Endometrial microvascular endothelial cells (primary cell): ENCODE data around the gene GPX4. TPM values are rescaled to one million over a fixed set of nuclear protein-coding genes. Genes with fewer than 3 reads are reported as not detected.

ENCODE experiments used
- in situ Hi-C: cut with HindIII; loops from 2 replicates; pipeline ENCODE4 v1.10.0; 2017; ENCODE audit warnings: low sequenced_read_pairs, low pct_unique_long_range_greater_than_20kb; ENCODE audit errors: inconsistent ontology term
- total RNA-seq: library from RNA; depleted of rRNA; stranded (reverse); fragments of >200 nt; gene quantifications from one replicate; pipeline ENCODE4 v1.2.3, GENCODE V29; 2015; ENCODE audit errors: inconsistent ontology term

GPX4 gene, protein sequence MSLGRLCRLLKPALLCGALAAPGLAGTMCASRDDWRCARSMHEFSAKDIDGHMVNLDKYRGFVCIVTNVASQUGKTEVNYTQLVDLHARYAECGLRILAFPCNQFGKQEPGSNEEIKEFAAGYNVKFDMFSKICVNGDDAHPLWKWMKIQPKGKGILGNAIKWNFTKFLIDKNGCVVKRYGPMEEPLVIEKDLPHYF
- 459 TPM for total RNA-seq

DNA sequence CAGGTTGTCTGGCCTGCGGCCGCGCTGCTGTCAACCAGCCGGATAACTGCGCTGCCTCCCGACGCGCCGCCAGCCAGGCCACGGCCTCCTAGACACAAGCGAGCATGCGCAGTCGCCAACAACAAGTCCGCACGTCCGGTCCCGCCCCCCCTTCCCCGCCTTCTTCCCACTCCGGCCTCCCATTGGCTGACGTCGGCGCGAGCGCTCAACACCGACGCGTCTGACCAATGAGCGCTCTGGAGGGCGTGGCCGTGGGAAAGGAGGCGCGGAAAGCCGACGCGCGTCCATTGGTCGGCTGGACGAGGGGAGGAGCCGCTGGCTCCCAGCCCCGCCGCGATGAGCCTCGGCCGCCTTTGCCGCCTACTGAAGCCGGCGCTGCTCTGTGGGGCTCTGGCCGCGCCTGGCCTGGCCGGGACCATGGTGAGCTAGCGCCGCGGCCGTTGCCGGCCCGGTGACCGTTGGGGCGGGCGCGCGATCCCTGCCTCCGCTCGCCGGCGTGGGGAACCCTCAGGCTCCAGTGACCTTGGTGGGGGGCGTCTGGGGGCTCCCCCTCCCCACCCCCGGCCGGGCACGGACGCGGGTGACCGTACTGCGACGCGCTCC lies at the start of gene GPX4:
Gene GPX4, plus strand, starts transcription at position 287 of the 603 bp plus-strand sequence. Its CDS starts 50 bp downstream, at position 337.
- in situ Hi-C loops = no loop called here

DNA sequence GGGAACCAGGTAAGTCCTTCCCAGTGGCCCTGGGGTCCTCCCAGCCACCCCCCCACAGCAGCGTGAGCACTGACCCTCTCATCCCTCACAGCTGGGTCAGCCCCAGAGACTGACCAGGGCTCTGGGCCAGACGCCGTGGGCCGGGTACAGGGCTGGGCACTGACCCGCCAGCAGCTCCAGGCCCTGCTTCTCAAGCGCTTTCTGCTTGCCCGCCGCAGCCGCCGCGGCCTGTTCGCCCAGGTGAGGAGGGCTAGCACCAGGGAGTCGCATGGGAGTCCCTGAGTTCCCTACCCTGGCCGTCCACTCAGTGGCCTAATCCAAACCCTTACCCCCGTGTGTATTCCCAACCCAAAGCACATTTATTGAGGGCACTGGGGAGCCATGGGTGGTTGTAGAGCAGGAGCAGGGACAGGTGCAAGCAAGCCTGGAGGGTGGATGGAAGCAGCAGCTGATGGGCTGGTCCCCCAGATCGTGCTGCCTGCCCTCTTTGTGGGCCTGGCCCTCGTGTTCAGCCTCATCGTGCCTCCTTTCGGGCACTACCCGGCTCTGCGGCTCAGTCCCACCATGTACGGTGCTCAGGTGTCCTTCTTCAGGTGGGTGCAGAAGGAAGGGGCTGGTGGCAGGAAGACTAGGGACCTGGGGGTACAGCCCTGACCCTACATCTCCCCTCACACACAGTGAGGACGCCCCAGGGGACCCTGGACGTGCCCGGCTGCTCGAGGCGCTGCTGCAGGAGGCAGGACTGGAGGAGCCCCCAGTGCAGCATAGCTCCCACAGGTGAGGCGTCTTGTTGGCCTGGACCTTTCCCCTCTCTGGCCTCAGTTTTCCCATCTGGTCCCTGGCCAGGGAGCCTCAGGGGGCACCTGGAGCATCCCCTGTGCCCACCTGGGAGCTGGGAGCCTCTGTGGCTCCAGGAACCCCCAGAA lies 49.4 kb upstream of the GPX4 start:
- in situ Hi-C loops = no loop called here

DNA sequence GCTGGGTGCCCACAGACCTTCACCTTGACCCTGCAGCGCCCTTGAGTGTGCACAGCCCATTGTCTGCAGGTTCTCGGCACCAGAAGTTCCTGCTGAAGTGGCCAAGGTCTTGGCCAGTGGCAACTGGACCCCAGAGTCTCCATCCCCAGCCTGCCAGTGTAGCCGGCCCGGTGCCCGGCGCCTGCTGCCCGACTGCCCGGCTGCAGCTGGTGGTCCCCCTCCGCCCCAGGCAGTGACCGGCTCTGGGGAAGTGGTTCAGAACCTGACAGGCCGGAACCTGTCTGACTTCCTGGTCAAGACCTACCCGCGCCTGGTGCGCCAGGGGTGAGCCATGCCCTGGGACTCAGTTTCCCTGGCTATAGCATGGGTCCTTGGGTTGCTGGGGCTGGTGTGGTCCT lies 48.8 kb upstream of the GPX4 start:
- in situ Hi-C loops = no loop called here

DNA sequence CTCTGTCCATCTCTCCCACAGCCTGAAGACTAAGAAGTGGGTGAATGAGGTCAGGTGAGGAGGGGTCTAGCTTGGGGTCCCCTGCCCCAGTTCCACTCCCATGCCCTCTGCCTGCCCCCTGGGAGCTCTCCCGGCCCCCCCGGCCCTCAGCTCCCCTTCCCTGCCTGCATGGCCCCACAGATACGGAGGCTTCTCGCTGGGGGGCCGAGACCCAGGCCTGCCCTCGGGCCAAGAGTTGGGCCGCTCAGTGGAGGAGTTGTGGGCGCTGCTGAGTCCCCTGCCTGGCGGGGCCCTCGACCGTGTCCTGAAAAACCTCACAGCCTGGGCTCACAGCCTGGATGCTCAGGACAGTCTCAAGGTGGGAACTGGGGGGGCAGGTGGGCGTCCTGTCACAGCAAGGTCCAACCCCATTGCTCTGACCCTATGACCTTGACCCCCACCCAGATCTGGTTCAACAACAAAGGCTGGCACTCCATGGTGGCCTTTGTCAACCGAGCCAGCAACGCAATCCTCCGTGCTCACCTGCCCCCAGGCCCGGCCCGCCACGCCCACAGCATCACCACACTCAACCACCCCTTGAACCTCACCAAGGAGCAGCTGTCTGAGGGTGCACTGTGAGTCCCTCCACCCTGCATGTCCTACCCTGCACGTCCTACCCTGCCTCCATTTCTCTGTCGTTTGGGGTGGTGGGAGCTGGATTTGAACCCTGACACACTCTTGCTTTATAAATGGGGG lies 47.7 kb upstream of the GPX4 start:
- in situ Hi-C loops = no loop called here

DNA sequence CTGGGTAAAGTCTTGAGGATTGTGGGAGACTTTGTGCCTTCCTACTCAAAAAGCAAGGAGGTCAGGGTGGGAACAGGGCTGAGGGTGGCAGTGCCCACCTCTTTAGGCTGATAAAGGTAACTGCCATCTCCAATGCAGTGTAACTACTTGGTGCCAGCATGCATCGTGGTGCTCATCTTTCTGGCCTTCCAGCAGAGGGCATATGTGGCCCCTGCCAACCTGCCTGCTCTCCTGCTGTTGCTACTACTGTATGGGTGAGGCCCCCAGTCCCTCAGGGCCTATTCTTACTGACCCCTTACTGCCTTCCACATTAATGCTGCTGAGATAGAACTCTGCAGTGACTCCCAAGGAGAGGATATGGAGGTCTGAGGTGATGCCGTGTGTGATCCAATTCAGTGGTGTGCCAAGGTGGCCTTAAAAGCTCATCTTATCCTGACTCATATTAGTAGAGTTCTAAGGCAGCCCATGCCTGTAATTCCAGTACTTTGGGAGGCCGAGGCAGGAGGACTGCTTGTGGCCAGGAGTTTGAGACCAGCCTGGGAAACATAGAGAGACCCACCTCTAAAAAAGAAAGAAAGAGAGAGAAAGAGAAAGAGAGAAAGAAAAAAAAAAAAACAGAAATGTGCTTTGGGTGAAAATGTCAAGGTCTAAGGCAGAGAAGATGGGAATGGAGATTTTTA lies 46.5 kb upstream of the GPX4 start:
- in situ Hi-C loops = no loop called here

DNA sequence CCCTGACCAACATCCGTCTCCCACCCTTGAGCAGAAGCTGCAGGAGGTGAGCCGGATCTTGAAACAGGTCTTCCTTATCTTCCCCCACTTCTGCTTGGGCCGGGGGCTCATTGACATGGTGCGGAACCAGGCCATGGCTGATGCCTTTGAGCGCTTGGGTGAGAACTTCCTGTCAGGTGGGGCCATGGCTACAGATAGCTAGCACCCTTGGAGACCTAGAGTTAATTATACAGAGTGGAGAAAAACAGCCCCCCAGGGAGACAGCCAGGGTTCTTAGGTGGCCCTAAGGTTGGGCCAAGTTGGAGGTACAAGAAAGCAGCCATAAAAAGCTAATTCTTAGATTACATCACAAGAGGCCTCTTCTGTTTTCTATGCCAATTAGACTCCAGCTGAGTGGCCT lies 45.7 kb upstream of the GPX4 start:
- in situ Hi-C loops = no loop called here

DNA sequence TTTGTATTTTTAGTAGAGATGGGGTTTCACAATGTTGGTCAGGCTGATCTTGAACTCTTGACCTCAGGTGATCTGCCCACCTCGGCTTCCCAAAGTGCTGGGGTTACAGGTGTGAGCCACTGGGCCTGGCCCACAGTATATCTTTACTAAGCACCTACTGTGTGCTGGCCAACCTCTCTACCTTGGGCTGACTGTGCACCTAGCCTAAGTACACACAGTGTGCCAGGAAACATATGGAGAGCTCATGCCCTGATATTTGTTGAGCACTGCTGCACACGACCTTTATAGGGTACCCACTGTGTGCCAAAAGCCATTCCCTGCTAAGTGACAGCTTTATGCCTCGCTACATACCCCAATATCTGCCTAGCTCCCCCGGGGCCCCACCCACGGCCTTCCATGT lies 43.1 kb upstream of the GPX4 start:
- in situ Hi-C loops = no loop called here

DNA sequence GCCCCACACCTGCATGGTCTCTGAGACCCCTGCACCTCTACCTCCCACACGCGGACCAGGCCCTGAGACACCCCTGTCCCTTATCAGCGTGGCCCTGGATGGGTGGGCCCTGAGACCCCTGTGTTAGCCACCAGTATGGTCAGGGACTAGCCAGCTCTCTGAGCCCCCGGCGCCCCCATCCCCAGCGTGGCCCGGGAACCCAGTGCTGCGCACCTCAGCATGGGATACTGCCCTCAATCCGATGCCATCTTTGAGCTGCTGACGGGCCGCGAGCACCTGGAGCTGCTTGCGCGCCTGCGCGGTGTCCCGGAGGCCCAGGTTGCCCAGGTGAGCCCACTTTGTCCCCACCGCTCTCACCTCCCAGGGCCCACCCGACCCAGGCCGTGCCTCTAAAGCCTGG lies 41.8 kb upstream of the GPX4 start:
- in situ Hi-C loops = no loop called here

DNA sequence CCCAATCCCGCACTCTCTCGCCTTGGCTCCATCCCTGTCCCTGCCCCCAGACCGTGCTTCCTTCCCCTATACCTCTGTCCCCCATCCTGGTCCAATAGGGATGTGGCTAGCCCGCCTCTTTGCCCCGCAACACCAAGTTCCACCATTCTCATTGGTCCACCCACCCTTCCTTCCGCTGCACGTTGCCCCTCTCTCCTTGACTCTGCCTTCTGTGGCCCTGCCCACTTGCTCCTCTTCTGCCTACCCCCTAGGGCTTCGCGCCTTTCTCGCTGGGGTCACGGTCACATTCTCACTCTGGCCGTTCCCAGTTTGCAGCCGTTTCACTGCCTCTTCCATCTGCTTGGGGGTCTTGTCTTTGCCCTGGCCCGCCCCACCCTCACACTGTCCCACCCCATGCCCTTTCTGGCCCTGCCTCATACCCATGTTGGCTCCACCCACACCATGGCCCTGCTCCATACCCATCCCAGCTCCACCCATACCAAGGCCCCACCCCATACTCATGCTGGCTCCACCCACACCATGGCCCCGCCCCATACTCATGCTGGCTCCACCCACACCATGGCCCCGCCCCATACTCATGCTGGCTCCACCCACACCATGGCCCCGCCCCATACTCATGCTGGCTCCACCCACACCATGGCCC lies 41.3 kb upstream of the GPX4 start:
- in situ Hi-C loops = no loop called here

DNA sequence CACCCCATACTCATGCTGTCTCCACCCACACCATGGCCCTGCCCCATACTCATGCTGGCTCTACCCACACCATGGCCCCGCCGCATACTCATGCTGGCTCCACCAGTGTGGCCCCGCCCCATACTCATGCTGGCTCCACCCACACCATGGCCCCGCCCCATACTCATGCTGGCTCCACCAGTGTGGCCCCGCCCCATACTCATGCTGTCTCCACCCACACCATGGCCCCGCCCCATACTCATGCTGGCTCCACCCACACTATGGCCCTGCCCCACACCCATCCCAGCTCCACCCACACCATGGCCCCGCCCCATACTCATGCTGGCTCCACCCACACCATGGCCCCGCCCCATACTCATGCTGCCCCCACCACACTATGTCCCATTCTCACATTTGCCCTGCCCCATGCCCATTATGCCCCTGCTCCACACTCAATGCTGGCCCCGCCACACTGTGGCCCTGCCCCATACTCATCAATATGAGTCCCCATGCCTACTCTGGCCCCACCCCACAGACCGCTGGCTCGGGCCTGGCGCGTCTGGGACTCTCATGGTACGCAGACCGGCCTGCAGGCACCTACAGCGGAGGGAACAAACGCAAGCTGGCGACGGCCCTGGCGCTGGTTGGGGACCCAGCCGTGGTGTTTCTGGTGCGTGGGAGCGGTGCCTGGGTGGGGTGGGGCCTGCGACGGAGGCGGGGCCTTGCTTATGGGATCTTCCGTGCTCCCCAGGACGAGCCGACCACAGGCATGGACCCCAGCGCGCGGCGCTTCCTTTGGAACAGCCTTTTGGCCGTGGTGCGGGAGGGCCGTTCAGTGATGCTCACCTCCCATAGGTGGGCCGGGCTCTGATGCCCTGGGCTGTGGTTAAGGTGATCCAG lies 40.5 kb upstream of the GPX4 start:
- in situ Hi-C loops = no loop called here

DNA sequence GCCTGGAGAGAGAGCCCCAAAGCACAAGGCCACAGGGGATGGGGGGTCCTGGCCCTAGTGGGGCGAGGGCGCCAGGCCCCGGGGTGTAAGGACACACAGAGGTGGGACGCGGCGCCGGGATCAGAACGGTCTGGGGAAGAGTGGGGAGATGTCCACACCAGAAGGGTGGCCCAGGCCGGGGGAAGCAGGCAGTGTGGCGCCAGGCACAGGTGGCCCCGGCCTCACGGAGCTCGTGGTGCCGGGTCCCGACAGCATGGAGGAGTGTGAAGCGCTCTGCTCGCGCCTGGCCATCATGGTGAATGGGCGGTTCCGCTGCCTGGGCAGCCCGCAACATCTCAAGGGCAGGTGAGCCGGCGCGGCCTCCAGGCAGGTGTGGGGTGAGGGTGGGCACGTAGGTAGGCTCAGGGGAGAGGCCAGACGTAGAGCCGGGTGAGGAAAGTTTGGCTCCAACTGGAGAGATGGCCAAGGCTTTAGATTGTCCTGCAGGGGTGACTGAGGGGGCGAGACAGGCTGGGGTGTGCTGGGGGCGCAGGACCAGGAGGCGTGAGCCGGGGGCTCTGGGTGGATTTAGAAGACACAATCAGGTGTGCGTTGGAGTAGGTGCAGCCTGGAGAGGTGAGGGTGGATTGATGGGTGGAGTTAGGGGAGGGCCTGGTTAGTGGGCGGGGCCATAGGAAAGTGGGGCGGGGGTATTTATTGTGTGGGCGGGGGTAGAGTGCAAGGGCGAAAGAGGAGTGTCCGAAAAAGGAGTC lies 39.7 kb upstream of the GPX4 start:
- in situ Hi-C loops = no loop called here

DNA sequence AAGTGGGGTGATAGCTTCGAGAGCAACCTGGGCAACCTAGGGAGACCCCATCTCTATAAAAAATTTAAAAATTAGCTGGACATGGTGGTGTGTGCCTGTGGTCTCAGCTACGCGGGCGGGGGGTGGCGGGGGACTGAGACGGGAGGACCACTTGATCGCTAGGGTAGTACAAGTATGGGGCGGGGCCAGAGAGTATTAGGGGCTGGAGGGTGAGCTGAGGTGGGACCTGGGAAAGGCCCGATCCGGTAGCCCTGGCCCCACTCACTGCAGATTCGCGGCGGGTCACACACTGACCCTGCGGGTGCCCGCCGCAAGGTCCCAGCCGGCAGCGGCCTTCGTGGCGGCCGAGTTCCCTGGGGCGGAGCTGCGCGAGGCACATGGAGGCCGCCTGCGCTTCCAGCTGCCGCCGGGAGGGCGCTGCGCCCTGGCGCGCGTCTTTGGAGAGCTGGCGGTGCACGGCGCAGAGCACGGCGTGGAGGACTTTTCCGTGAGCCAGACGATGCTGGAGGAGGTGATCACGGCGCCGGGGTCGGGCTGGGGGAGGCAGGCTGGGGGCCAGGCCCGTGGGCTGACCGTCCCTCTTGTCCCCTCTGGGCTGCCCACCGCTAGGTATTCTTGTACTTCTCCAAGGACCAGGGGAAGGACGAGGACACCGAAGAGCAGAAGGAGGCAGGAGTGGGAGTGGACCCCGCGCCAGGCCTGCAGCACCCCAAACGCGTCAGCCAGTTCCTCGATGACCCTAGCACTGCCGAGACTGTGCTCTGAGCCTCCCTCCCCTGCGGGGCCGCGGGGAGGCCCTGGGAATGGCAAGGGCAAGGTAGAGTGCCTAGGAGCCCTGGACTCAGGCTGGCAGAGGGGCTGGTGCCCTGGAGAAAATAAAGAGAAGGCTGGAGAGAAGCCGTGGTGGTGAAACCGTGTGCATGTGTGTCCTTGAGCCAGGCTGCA lies 38.9 kb upstream of the GPX4 start:
- in situ Hi-C loops = no loop called here

DNA sequence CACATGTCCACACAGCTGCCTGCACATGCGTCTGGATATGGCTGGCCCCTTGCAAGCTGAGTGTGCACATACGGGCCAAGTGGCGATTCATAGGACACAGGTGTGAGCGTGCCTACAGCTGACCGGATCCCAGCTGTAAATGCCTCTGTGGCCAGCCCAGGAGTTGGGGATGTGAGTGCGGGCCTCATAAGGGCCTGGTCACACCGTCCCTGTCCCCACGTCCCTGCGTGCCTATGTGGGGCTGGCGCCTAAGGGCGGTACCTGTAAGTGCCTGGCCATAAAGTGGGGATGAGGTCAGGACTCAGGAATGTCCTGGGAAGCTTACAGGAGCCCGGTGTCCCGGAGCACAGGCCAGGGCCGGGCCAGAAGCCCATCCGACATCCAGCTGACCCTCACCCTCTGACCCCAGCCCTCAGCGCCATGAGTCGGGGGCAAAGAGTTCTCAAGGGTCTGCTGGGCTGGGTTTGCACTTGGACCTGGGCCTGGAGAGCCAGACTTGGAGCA lies 38.1 kb upstream of the GPX4 start:
- in situ Hi-C loops = no loop called here

DNA sequence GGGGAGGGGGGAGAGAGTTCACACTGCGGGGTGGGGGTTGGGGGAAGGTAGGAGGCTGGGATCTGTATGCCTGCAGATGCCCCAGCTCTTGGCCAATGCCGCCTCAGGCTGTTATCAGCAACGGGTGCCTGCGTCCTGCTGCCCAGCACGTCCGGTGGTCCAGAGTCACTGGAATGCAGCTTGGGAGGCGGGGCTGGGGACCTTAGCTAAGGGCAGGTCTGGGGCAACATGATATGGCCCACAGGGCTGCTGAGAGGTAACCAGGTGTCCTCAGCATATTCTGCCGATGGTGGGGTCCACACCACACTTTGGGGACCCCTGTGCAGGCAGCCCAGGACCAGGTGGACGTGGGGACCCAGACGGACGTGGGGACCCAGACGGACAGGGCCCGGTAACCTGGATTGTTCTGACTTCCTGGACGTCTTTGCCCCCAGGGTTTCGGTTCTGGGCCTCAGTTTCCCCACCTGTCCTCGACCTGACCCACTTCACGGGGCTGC lies 37.5 kb upstream of the GPX4 start:
- in situ Hi-C loops = no loop called here

DNA sequence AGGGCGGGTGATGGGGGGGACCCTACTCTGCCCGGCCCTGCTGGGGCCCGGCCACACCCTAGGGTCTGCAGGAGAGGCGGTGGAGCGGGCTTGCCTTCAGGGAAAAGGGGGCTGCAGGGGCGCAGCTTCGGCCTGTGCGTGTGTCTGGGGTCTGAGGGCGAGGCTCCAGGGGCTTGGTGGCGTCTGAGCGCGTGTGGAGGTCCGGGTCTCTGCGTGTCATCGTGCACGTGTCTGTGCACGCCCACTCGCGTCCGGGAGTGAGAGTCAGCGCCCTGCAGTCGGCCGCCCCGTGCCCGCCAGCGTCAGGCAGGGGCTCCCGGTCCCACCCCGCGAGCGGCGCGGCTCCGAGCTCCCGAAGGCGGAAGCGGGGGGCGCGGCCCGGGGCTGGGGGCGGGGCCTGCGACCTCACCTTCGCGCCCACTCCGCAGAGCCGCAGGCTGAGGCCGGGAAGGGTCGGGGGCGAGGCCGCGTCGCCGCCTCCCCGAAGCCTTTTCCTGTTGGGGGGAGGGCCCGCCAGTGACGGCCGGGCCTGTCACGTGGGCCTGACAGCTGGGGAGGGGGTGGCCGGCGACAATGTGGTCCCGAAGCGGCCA lies 37.0 kb upstream of the GPX4 start, which contains the start of gene ARHGAP45:
Gene ARHGAP45, plus strand, starts transcription at position 420 of the 593 bp plus-strand sequence. CDS start 239 bp downstream, outside the sequence.
- in situ Hi-C loops = no loop called here
